GM18873 (cell line): ENCODE results near the gene ADAMTS2.

Experiments used
- ATAC-seq: cut with Tn5 transposase; IDR thresholded peaks from one replicate; pipeline ENCODE4 v1.9.1; 2021; ENCODE audit warnings: mild to moderate bottlenecking, moderate library complexity, moderate number of reproducible peaks; ENCODE audit not compliant: unreplicated experiment, low FRiP score

The ADAMTS2 gene

DNA sequence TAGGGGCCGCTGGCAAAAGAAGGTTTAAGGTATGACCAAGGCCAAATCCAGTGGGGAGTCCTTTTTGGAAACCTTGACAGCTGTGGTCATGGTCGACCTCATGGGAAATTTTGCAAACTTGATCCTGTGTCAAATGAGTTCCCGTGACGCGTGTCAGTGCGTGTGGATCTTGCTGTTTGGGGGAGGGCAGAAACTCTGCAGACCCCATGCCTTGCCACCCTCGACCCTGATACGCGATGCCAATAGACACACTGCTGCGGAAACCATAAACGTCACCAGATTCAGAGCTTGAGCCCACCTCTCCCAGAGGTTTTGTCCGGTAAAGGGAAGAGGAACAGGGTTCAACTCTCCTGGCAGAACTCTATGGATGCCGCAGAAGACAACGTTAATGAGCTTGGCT lies 104.7 kb downstream of the ADAMTS2 start:
- no peak for ATAC-seq

DNA sequence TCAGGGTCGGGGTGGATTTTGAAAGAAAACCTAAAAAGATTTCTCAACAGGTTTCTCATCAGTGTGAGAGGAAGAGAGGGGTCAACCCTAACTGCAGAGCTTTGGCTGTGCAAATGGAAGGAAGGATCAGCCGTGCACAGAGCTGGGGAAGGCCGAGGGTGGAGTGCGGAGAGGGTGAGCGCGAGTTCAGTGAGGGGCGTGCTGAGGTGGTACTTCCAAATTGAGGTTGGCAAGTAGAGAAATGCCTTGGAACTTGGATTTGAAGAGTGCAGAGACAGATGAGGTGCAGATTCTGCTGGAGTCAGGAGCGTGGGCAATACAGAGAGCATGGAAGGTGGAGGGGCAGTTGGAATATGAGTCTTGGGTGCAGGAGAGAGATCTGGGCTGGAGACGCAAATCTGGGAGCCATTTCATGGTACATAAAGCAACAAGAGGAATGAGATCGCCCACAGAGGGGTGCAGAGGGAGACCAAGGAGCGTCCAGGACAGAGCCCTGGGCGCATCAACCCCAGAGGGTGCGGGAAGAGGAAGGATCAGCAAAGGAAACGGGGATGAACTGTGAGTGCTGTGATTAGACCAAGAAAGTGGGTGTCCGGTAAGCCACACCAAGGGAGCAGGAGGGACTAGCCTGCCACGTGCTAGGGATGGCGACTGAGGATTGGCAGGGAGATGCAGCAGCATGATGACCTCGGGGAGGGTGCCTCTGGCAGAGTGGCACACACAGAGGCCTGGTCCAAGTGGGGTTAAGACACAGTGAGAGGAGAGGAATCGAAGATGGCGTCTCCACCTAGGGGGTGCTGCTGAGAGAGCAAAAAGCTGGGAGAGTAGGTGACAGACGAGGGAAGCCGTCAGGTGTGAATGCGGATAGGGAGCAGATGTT lies 105.8 kb downstream of the ADAMTS2 start:
- ATAC-seq = no peak

DNA sequence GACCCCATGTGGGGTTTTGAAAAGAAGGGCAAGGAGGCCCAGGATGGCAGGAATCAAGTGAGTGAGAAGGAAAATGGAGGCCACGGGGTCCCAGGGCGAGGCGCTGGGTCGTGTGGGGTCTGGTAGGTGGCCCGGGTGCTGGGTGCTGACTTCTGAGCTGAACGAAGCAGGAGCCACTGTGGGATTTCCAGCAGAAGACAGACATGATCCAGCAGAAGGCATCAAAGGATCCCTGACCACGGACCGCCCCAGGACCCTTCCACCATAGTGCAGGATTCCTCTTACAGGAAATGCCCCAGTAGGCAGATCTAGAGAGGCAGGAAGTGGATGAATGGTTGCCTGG lies 106.7 kb downstream of the ADAMTS2 start:
- no peak for ATAC-seq

DNA sequence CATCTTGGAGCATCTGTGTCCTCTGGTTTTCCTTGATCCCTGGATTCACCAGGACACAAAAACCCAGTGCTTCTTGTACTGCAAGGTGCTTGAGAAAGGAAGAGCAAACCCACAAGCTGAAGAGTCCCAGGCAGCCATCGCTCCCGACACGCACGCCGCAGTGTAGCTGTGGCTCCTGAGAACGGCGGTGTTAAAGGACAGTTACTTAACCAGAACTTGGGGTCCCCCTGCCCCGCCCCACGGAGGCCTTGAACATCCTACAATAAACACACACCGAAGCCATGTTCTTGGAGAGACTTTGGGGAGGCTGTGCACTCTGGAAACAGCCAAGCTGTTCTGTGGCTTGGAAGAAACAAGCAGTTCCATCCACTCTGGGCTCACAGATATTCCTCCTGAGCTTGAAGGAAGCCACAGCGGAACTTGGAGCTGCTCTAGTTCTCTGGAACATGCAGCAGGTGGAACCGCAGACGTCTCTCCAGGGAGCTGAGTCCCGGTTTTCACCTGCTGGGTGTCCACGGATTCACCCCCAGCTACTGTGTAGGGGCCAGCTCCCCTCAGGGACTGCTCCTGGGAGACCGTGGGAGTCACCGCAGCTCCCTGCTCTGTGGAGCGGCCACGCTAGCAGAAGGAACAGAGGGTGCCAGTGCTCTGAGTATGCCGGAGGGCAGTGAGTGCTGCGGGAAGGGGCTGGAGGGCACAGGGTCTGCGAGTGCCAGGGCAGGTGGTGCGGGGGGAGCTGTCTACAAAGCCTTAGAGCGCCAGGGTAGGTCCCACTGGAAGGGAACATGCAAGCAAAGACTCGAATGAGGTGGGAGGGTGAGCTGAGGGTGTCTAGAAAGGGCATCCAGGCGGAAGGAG lies 107.3 kb downstream of the ADAMTS2 start:
- no peak for ATAC-seq

DNA sequence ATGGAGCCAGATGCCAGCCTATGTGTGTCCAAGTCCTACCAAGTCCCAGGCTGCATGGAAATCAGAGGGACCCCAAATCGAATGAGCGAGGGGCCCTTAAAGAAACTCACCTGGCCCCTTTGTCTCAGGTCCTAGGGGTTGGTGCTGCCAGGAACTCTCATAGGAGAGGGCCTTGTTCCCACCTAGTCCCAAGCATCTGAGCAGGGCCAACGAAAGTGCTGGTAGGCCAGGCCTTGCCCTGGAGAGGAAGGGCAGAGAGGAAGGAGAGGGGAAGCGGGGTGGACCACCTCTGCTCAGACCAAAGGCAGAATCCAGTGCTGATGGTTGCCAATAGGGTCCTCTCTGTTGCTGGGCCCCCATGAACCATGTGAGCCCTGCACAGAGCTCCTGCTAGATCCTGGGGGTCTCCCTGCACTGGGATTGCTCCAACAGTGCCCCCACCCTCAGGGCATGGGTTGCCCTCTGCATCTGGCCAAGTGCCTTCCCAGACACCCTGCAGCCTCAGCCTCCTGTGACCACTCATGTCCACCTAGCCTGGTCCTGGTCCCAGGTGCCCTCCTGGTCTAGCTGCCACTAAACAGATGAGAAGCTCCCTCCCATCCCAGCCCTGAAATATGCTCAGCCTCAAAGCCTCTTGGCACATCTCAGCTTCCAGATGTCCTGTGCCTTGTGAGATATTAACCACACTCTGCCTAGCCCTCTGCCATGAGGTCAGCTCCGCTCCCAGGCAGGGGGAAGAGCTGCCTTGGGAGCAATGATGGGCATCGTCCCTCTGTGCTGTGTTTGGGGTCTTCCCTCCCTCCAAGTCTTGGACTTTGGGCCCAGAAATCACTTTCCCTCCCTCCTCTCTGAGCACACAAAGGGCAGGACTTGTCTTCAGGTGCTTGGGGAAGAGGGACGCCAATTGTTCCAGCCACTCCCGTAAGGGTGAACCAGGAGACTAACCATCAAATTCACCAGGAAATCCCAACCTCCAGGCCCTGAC lies 109.6 kb downstream of the ADAMTS2 start:
- ATAC-seq = no peak

DNA sequence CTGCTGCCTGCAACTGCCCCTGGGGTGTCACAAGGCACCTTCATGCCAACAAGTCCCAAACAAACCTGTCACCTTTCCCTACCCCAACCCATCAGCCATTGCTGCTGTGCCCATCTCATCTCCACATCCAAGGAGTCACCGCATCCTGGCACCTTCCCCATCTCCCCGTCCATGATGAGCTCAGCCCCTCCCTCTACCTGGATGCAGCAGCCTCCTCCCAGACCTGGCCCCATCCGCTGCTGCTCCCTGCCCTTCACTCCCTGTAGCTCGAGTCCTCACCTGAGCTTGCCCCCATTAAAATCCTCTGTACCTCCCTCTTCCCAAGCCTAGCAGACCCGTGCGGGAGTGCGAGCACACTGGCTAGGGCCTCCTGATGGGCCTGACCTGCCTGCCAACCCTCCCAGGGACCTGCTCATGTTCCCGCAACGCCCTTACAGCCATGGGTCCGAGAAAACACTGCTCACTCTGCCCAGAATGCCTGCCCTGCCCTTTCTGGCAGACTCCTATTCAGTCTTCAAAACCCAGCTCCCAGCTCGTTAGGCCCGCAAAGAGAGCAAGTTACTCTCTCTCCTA lies 110.6 kb downstream of the ADAMTS2 start:
- no peak for ATAC-seq

DNA sequence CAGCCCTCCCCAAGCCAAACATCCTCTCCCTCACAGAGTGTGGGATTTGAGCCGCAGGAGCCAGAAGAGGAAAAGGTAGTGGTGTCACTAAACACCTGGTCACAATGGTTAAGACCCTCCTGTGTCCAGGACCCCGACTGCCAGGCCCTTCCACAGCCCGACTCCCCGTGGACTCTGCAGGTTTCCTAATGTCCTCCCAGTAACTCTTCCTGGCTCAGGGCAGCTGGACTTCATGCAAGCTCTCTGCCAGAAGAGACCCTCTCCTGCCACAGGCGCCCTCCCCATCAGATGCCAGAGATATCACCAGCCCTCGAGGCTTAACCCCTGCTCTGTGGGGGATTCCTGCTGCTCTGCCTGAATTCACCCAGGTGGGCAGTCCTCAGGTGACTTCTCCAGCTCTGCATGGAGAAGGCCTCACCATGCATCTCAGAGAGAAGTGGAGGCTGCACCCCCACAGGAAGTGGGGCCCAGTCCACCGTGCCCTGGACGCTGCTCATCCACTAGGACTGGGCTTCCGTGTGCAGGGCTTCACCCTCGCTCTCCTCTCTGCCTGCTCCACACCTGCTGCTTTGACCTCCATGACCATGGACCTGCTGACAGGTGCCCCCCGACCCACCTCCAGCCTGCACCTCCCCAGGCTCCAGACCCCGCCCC lies 111.2 kb downstream of the ADAMTS2 start:
- no peak for ATAC-seq

DNA sequence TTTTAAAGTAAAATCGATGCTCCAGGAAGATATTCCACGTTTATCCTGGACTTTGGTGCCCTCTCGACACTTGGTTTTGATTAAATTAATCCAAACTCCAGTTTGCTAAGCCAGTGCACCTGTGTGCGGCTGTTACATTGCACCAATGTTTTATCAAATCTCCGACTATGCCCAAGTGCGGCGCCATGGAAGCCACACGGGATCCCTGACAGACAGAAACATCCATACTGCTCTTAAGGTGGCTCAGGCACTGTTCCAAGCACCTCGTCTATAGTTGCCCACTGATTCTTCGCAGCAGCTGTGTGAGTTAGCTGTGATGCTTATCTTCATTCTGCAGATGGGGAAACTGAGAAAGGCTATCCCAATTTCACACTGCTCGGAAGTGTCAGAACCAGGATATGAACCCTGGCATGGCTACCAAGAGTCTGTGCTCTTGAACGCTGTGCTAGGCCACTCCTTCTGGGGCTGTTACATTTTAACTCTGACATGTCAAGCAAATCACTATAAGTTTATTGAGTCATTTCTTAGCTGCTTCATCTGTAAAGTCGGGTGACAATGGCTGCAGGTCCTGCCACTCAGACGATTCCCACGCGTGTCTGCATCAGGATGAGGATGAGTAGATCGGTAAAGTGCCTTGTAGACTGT lies 113.0 kb downstream of the ADAMTS2 start:
- no peak for ATAC-seq

DNA sequence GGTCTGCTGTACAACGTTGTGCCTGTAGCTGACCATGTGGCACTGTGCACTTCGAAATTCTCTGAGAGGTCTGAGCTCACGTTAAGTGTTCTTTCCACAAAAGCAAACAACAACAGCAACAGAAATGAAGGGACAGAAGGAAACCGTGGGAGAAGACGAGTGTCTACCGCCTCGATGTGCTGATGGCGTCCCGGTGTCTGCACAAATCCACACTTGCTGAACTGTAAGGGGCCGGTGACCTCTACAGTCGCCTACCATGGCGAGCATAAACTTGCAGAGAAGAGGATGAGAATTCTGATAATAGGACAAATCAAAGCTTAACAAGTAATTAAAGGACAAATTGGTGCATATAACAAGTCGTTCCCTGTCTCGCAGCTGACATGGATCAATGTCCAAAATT lies 114.0 kb downstream of the ADAMTS2 start:
- ATAC-seq = no peak

DNA sequence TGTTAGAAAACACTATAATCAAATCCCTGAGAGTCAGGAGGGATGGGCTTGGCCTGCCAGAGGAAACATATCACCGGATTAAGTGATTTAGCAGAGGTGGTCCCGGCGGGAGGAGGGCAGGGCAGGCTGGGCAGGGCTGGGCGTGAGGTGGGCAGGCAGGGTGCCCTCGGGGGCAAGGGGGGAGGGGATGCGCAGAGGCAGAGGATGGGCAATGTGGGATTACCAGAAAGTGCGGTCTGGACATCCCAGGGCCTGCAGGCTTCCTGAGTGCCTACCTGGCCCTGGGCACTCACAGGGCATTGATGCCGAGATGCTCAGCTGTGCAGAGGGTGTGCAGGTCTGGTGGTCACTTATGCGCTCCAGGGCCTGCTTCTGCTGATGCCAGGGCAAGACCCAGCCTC lies 115.2 kb downstream of the ADAMTS2 start:
- no peak for ATAC-seq

DNA sequence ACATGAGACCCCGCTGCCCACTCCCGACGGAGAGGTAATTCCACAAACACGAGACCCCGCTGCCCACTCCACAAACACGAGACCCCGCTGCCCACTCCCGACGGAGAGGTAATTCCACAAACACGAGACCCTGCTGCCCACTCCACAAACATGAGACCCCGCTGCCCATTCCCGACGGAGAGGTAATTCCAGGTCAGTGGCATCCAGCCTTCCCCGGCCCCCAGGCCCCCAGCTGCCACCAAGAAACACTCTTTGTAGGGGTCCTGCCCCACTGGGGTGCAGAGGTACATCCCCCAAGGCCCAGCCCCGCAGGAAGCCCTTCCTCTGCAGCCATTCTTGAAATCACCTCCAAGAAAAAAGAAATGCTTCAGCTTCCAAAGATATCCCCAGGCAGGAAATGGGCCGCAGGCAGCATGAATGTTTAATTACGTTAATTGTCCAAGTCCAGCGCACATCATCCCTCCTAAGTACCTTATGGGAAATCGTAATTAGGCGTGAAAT lies 115.9 kb downstream of the ADAMTS2 start:
- no peak for ATAC-seq

DNA sequence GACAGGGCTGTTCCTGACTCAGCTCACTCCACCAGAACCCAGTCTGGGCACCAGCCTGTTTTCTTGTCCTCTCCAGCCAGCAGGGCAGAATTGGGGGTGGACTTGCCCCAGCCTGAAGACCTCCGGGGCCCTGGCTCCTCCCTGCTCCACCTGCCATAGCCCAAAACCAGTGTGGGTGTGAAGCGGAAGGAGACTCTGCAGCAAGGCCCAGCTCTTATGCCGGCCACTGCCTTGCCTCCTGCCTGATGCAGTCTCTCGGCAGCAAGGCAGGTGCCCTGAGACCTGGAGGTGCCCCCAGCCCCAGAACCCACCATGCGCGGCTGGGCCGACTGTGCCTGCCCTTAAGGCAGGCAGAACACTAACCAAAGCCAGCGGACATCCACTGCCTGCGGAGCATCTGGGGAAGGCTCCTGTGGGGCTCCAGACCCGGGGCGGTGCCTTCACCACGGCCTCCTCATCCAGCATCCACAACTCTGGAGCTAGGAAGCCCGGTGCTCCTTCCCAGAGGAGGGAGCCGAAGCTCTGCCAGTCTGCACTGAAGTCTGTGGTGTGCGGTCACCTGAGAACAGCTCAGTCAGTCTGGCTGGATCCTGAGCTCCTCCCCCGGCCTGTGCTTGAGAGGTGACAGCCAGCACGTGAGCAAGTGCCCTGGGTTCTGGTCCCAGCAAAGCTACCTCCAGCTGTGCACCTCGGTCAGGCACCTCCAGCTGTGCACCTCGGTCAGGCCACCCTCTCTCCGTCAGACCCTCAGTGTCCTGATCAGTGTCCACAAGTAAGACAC lies 116.7 kb downstream of the ADAMTS2 start:
- ATAC-seq = no peak

DNA sequence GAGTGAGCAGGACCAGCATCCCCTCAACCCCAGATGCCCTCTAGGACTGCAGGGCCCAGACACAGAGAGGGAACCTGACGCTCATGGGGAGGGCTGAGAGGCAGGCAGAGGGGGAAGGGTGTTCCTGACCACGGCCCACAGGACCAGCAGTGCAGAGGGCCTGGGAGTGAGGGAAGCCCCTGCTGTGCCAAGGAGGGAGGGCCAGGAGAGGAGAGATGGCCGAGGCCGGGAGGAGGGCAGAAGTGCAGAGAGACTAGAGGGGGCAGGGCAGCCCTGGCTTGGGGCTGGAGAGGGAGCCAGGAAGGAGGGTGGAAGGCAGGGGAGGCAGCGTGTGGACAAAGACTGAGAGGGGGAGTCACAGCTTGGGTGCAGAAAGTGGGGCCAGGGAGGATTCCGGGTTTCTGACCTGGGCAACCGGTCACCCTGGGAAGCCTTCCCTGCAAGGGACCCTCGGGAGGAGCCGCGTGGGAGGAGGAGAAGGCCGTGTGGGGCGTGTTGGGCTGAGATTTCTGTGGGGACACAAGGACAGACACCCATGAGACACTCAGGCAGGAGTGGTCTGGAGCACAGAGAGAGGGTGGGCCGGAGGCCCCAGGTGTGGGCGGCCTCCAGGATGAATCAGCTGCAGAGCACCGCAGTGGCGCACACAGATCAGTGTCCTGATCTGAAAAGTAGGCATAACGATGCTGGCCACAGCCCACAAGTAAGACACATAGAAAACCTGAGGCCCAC lies 117.5 kb downstream of the ADAMTS2 start:
- ATAC-seq = no peak

DNA sequence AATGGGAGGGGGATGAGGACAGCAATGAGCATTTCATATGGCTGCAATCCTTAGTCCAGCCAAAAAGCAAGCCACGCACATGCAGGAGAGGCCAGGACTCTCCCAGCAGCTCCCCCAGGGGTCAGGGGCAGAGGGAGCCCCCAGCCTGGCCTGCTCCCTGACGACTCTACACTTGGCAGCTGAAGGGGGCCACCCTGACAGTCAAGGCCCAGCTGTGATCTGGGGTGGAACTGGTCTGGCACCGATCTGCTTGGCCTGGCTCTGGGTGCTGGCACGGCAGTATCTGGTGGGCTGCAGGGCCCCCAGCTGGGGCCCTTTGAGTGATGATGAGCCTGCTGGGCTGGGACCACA lies 118.1 kb downstream of the ADAMTS2 start:
- no peak for ATAC-seq

DNA sequence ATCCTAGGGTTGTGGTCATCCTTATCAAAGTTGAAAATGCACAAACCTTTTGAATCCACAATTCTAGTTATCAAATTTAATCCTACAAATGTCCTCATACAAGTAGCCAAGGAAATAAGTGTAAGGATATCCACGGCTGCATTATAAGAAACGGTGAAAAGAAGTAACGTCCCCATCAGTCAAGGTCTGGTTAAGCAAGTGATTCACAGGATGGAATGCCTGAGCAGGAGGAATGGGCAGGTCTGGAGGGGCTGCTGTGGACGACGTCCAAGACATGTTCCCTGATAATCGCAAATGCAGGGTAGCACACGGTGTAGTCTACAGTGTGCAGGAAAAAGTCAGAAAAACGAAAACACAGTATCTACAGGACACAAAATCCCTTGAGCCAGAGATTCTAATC lies 118.6 kb downstream of the ADAMTS2 start:
- ATAC-seq = no peak

DNA sequence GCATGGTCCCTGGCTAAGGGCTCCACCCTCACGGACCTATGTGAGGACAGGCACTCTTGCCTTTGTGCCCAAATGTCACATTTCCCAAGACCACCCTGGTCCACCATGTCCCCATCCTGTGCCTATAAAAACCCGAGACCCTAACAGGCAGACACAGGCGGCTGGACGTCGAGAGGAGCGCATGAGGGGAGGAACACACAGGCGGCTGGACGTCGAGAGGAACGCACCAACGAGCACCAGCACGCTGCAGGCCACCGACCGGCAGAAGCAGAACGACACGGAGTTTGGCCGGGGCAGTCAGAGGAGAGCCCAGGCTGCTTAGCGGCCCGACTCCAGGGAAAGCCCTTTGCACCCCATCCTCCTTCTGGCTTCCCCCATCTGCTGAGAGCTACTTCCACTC lies 119.9 kb downstream of the ADAMTS2 start:
- ATAC-seq = no peak

DNA sequence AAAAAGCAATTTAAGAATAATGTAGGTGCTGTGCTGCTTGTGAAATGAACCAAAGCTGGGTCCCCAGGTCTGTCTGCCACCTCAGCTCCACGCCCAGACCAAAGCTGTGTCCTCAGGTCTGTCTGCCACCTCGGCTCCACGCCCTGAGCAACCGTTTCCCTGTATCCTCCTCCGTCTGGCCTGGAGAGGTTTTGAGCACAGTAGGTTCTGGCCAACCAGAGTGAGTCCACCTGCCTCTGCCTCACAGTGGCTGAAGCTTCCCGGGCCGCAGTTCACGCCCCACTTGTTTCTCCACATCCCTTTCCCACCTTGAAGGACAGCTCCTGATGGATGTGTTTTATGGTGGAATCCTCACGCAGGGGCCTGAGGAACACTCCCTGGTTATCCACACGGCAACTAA lies 120.5 kb downstream of the ADAMTS2 start:
- no peak for ATAC-seq

DNA sequence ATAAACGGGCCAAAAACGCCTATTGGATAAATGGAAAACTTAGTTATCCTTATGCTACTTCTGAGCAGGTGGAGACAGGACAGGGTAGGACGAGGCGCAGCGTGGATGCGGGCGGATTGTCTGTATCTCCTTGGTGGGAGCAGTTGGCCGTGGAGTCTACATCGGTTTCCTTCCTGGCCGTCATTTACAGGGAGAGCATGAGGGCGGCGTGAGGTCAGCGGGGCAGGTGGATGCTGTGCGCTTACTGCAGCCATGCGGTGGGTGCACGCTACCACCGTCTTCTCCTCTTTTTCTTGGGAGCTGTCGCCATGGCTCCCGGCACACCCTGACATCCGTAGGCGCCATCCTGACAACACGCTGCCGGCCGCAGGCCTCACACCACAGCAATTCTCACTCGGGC lies 121.3 kb downstream of the ADAMTS2 start:
- no peak for ATAC-seq
